Cardiac muscle cell (in vitro differentiated cells and primary cell): ENCODE measurements around the gene BMF. TPM values are rescaled to one million over a fixed set of nuclear protein-coding genes. Genes with fewer than 3 reads are reported as not detected.
A peak's percentile ranks its signal among the peaks of the same experiment; 100 is the strongest.

Source experiments
- DNase-seq, 2 donors: peaks; one replicate each; pipeline versions ENCODE4 v3.0.0 to v3.0.0-alpha.2; 2010 to 2017; ENCODE audit warnings: low read depth in 1 of 2, low spot score in 1 of 2
- H3K27ac ChIP-seq: fragments of 200-600 bp; sonication (generic); 2 replicates; pipeline ENCODE4 v1.5.1; 2016
- H3K27me3 ChIP-seq: fragments of 200-600 bp; sonication (generic); 2 replicates; pipeline ENCODE4 v1.6.0; 2016; ENCODE audit warnings: control low read depth
- H3K36me3 ChIP-seq: fragments of 200-600 bp; sonication (generic); 2 replicates; pipeline ENCODE4 v1.5.1; 2016; ENCODE audit warnings: control low read depth
- H3K4me1 ChIP-seq: fragments of 200-600 bp; sonication (generic); 2 replicates; pipeline ENCODE4 v1.8.1; 2017; ENCODE audit warnings: low read depth, mild to moderate bottlenecking, mixed run types
- H3K4me3 ChIP-seq: fragments of 200-600 bp; sonication (generic); 2 replicates; pipeline ENCODE4 v1.5.1; 2016; ENCODE audit warnings: mild to moderate bottlenecking
- H3K9me3 ChIP-seq: fragments of 200-600 bp; sonication (generic); 2 replicates; pipeline ENCODE4 v1.5.1; 2017; ENCODE audit warnings: low read depth, mild to moderate bottlenecking, control low read depth
- polyA plus RNA-seq: library from polyadenylated mRNA; unstranded; fragments of >200 nt; fragmentation: Nextera tagmentation; extraction: Ambion mirVana; gene quantifications from 2 replicates; pipeline ENCODE4 v1.2.1, GENCODE V29; 2016
- total RNA-seq: library from RNA; depleted of rRNA; stranded (reverse); fragments of >200 nt; gene quantifications from 2 replicates; pipeline ENCODE4 v1.2.3, GENCODE V29; 2016
- TF ChIP-seq, protein P1 (sequence below): IDR thresholded peaks from 2 replicates; pipeline ENCODE4 v1.5.1; 2012; ENCODE audit warnings: low read depth, mild to moderate bottlenecking, low read length

BMF gene
- total and polyA plus RNA-seq, 2 experiments from 2014 or later: 8.1 to 56.1 TPM

DNA sequence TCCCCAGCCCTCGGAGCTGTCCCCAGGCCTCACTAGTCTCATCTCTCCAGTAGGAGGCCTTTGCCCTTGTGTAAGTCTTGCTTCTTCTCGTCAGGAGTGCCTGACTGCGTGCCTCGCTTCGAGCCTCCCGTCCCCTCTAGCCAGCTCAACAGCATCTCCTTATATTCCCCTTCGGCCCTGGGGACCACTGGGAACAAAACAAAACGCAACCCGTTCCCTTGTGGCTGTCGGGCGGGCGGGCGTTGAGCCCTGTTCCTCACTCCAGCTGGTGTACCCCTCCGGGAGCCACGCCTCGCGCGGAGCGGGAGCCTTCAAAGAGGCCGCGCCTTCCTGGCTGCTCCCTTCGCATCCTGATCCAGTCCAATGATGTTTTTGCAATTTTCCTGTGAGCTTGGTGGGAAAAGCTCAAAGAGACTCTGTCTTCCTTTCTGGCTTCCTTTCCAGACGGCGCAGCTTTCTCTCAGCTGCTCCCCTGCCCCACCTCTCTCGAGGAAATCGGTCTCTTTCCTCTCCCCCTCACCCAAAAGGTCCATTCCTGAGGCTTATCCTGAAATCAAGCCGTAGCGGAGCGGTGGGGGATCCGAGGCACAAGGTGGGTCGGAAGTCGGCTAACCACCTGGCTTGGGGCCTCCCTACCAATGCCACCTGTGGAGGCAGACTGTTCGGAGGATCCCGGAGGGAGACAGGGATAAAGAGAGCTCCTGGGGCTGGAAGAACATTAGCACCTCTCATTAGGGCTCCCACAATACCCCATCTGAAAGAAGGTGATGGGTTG is 36.3 kb downstream of the BMF start:
- Histone ChIP-seq H3K27me3 (no peaks in the 10 kb centered on the region), H3K4me1 (peaks cover 14% of the 10 kb centered on the region), H3K4me3 (no peak overlapping the region), H3K36me3 (no peaks in the 10 kb centered on the region), H3K9me3 (no peaks in the 10 kb centered on the region), H3K27ac (no peak overlapping the region)
- TF ChIP-seq, protein P1, sequence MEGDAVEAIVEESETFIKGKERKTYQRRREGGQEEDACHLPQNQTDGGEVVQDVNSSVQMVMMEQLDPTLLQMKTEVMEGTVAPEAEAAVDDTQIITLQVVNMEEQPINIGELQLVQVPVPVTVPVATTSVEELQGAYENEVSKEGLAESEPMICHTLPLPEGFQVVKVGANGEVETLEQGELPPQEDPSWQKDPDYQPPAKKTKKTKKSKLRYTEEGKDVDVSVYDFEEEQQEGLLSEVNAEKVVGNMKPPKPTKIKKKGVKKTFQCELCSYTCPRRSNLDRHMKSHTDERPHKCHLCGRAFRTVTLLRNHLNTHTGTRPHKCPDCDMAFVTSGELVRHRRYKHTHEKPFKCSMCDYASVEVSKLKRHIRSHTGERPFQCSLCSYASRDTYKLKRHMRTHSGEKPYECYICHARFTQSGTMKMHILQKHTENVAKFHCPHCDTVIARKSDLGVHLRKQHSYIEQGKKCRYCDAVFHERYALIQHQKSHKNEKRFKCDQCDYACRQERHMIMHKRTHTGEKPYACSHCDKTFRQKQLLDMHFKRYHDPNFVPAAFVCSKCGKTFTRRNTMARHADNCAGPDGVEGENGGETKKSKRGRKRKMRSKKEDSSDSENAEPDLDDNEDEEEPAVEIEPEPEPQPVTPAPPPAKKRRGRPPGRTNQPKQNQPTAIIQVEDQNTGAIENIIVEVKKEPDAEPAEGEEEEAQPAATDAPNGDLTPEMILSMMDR: no peak
- no peak for DNase-seq

DNA sequence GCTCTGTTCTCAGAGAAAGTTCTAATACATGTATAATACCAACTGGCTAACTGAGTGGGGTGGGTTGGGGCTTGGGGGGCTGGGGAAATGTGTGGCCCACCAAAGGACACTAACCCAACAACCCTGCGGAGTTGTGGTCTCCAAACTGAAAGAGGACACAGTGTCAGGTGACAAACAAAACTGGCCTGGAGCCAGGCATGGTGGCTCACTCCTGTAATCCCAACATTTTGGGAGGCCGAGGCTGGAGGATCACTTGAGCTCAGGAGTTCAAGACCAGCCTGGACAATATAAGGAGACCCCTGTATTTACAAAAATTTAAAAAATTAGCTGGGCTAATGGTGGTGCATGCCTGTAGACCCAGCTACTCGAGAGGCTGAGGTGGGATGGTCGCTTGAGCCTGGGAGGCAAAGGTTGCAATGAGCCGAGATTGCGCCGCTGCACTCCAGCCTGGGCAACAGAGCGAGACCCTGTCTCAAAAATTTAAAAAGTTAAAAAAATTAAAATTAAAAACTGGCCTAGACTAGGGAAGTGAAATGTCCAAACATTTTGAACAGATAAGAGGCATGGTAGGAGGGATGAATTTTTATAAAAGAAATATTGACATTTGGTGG is 38.0 kb downstream of the BMF start:
- Histone ChIP-seq H3K4me3 (no peak overlapping the region), H3K4me1 (peaks cover 14% of the 10 kb centered on the region), H3K9me3 (no peaks in the 10 kb centered on the region), H3K27me3 (no peaks in the 10 kb centered on the region), H3K36me3 (no peaks in the 10 kb centered on the region), H3K27ac (no peak overlapping the region)
- TF ChIP-seq, protein P1: no peak
- DNase-seq: no peak

DNA sequence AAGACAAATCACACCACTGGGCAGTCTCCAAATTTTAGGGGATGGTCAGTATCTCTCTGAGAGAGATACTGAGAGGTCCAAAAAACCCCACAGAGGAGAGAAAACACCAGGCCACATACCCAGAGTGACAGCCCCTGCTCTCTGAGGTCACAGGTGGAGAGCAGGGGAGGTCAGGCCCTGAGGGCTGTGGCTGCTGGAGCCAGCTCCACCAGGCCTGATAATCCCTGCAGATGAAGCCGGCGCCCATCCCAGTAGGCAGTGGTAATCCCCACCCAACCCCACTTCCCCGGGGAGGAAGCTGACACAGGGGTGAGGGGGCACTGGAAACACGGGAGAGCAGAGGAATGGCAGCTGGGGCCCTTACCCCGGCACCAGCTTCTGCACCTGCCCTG is 38.5 kb downstream of the BMF start:
- H3K4me3 ChIP-seq: no peak overlapping the region
- no peaks in the 10 kb centered on the region for H3K9me3 ChIP-seq
- no peaks in the 10 kb centered on the region for H3K27me3 ChIP-seq
- TF ChIP-seq, protein P1: no peak
- H3K36me3 ChIP-seq: no peaks in the 10 kb centered on the region
- no peak for DNase-seq
- H3K27ac ChIP-seq: peak overlapping the region; percentile 79
- H3K4me1 ChIP-seq: peaks cover 14% of the 10 kb centered on the region

DNA sequence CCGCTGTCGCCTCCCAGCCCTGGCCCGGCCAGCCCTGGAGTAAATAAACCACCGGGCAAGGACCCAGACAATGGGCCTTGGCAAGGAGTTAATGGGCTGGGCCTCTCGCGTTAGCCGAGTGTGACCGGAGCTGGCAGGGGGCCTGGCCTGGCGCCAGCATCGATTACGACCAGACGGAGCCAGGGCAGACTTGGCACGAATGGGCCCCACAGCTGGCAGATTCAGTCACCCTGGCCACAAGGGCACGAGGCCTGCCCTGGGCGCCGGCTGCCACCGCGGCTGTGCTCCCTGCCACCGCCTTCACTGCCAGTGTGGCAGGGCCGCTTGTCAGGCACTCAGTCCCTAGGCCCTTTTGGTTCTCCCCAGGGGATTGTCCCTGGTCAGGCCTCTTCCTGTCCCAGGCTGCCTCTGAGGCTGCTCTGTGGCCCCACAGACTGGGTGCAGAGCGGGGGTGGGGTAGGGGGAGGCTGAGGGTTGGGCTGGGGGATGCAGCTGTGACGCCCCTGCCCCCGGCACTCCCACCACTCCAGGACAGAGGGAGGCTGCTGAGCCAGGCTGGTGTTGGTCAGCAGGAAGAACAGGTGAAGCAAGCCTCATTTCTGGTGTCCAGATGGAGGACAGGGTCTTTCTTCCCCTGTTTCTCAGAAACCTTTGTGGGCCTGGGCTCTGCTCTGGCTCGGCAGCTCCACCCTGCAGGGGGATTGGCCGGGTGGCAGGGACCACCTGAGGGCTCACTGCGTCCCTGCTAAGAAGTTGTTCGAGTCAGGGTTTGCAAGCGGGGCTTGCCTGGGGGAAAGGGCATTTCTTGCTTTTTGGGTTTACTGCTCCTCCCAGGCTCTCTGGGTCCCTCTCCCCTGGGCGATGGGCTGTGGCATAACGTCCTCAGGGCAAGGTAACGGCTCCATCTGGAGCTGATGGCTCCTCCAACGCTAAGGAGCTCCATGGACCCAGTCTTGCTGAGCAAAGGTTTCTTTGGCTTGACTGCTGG is 39.2 kb downstream of the BMF start:
- Histone ChIP-seq H3K4me3 (no peak overlapping the region), H3K9me3 (no peaks in the 10 kb centered on the region), H3K27me3 (no peaks in the 10 kb centered on the region), H3K36me3 (no peaks in the 10 kb centered on the region), H3K27ac (peak overlapping the region; percentile 79), H3K4me1 (peaks cover 14% of the 10 kb centered on the region)
- TF ChIP-seq, protein P1: no peak
- DNase-seq: peak; percentile 44 to 72

DNA sequence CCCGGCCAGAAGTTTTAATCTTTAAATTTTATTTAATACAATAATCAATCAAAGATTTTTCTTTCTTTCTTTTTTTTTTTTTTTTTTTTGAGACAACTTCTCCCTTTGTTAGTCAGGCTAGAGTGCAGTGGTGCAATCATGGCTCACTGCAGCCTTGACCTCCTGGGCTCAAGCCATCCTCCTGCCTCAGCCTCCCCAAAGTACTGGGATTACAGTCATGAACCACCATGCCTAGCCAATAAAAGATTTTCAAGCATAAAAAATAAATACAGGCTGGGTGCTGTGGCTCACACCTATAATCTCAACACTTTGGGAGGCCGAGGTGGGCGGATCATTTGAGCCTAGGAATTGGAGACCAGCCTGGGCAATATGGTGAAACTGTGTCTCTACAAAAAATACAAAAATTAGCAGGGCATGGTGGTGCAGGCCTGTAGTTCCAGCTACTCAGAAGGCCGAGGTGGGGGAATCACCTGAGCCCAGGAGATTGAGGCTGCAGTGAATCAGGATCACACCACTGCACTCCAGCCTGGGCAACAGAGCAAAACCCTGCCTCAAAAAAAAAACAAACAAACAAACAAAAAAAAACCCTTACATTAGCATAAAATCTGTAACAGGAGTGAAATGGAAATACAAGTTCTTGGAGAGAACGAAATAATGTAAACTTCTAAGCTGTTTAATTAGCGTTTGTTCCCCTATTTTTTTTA is 40.6 kb downstream of the BMF start:
- TF ChIP-seq, protein P1: no peak
- H3K27me3 ChIP-seq: no peaks in the 10 kb centered on the region
- DNase-seq: no peak
- no peak overlapping the region for H3K4me3 ChIP-seq
- no peaks in the 10 kb centered on the region for H3K36me3 ChIP-seq
- H3K9me3 ChIP-seq: no peaks in the 10 kb centered on the region
- peaks cover 14% of the 10 kb centered on the region for H3K4me1 ChIP-seq
- H3K27ac ChIP-seq: no peak overlapping the region
